Measurements from ENCODE around the gene NHERF1.

The NHERF1 gene

DNA sequence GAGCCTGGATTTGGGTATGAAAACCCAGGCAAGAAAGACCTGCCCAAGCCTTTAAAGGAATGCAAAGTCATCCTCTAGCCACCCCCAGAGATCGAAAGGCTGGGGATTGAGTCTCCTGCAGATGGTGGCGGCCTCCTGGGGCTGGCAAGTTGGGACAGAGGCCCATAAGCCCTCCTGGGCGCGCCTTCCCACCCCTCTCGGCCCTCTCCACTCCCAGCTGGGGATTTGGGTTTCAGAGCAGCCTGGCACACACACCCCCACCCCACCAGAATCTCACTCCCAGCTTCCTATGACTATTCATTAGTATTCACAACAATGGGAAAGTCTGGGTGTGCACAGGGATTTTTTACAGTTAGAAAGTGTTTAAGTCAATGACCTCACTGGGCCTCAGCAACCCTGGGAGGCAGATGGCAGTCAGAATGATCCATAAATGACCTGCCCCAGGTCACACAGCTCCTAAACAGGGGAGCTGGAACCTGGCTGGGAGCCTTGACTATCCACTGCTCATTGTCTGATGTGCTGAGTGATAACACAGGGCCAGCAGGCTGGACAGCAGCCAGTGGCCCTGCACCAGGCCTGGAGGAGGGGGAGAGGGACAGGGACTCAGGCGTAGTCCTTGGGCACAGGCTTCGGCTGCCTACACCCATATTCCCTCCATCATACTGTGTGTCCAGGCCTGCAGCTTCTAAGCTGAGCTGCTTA is 12.1 kb downstream of the NHERF1 start:
- no peak overlapping the region for H2AFZ ChIP-seq (ENCODE audit: low read length)
- peak overlapping the region; percentile 94; the same call in 1 of the 2 replicates for H3K4me2 ChIP-seq (ENCODE audit: low read depth, low read length)
- 0 out of 2 replicates have a peak overlapping the region, but pooled peaks have one; percentile 37 for H3K4me3 ChIP-seq (ENCODE audit: low read length)
- H3K9ac ChIP-seq (ENCODE audit: low read length), result peak overlapping the region; percentile 16; the same call in 1 of the 2 replicates
- H3K27ac ChIP-seq (ENCODE audit: low read length), result peak overlapping the region; percentile 87; the same call in 1 of the 2 replicates
- H3K36me3 ChIP-seq (replicated peaks; ENCODE audit: insufficient read depth, low read length), result no peaks in the 10 kb centered on the region
- peaks cover 52% of the 10 kb centered on the region for H3K4me1 ChIP-seq (ENCODE audit: low read length)
- peaks cover 42% of the 10 kb centered on the region for H4K20me1 ChIP-seq (ENCODE audit: insufficient read depth, low read length)
- no peaks in the 10 kb centered on the region for H3K9me2 ChIP-seq (replicated peaks; ENCODE audit: insufficient read depth, low read length)
- DNase-seq, result no peak
- peaks cover 33% of the 10 kb centered on the region for H3F3A ChIP-seq (ENCODE audit: insufficient read depth, low read length)
- H3K9me3 ChIP-seq (replicated peaks; ENCODE audit: insufficient read depth, low read length), result no peaks in the 10 kb centered on the region
- TF ChIP-seq EZH2phosphoT487 (IDR thresholded peaks at IDR 0.05; ENCODE audit: low read length), result no peak
- no peak for TF ChIP-seq EZH2 (optimal IDR thresholded peaks at IDR 0.05; ENCODE audit: low read depth, low read length)
- TF ChIP-seq CTCF (IDR thresholded peaks at IDR 0.05; ENCODE audit: low read length), result no peak
- no peaks in the 10 kb centered on the region for H3K27me3 ChIP-seq (replicated peaks; ENCODE audit: insufficient read depth, low read length)
- H3K79me2 ChIP-seq (ENCODE audit: low read length), result peaks cover 100% of the 10 kb centered on the region

- H3F3A ChIP-seq (ENCODE audit: insufficient read depth, low read length), result peaks cover 32% of the 10 kb centered on the region
- no peaks in the 10 kb centered on the region for H3K27me3 ChIP-seq (replicated peaks; ENCODE audit: insufficient read depth, low read length)
- no peak for DNase-seq
- H2AFZ ChIP-seq (ENCODE audit: low read length), result no peak overlapping the region
- no peaks in the 10 kb centered on the region for H3K9me2 ChIP-seq (replicated peaks; ENCODE audit: insufficient read depth, low read length)
- H3K27ac ChIP-seq (ENCODE audit: low read length), result no peak overlapping the region
- H3K79me2 ChIP-seq (ENCODE audit: low read length), result peaks cover 100% of the 10 kb centered on the region
- TF ChIP-seq CTCF (IDR thresholded peaks at IDR 0.05; ENCODE audit: low read length), result no peak
- H4K20me1 ChIP-seq (ENCODE audit: insufficient read depth, low read length), result peaks cover 41% of the 10 kb centered on the region
- H3K4me2 ChIP-seq (ENCODE audit: low read depth, low read length), result no peak overlapping the region
- peaks cover 46% of the 10 kb centered on the region for H3K4me1 ChIP-seq (ENCODE audit: low read length)
- H3K9ac ChIP-seq (ENCODE audit: low read length), result no peak overlapping the region
- H3K36me3 ChIP-seq (replicated peaks; ENCODE audit: insufficient read depth, low read length), result no peaks in the 10 kb centered on the region
- no peaks in the 10 kb centered on the region for H3K9me3 ChIP-seq (replicated peaks; ENCODE audit: insufficient read depth, low read length)
- no peak overlapping the region for H3K4me3 ChIP-seq (ENCODE audit: low read length)
Measured at GRCh38 chr17:74761419-74761818, 13.0 kb downstream of the NHERF1 start.

DNA sequence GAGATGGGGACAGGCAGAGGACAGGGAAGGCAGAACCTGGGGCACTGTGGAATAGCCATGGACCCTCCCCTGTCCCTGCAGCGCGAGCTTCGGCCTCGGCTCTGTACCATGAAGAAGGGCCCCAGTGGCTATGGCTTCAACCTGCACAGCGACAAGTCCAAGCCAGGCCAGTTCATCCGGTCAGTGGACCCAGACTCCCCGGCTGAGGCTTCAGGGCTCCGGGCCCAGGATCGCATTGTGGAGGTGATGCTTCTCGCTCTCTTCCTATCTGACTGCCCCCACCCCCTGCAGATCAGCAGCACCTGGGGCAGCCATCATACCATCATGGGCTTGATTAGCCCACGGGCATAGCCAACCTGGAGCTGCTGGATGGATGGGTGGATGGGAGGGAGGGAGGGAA is 13.5 kb downstream of the NHERF1 start:
- Histone ChIP-seq H3K9me2 (replicated peaks; ENCODE audit: insufficient read depth, low read length) (no peaks in the 10 kb centered on the region), H3K9ac (ENCODE audit: low read length) (no peak overlapping the region), H2AFZ (ENCODE audit: low read length) (no peak overlapping the region), H3K36me3 (replicated peaks; ENCODE audit: insufficient read depth, low read length) (no peaks in the 10 kb centered on the region), H3K9me3 (replicated peaks; ENCODE audit: insufficient read depth, low read length) (no peaks in the 10 kb centered on the region), H3K4me3 (ENCODE audit: low read length) (no peak overlapping the region), H3K79me2 (ENCODE audit: low read length) (peaks cover 100% of the 10 kb centered on the region), H3K4me2 (ENCODE audit: low read depth, low read length) (no peak overlapping the region), H4K20me1 (ENCODE audit: insufficient read depth, low read length) (peaks cover 41% of the 10 kb centered on the region), H3K27me3 (replicated peaks; ENCODE audit: insufficient read depth, low read length) (no peaks in the 10 kb centered on the region), H3F3A (ENCODE audit: insufficient read depth, low read length) (peaks cover 34% of the 10 kb centered on the region), H3K4me1 (ENCODE audit: low read length) (peaks cover 41% of the 10 kb centered on the region), H3K27ac (ENCODE audit: low read length) (no peak overlapping the region)
- no peak for DNase-seq
- no peak for TF ChIP-seq CTCF (IDR thresholded peaks at IDR 0.05; ENCODE audit: low read length)
- no peak for TF ChIP-seq EZH2phosphoT487 (IDR thresholded peaks at IDR 0.05; ENCODE audit: low read length)
- no peak for TF ChIP-seq EZH2 (optimal IDR thresholded peaks at IDR 0.05; ENCODE audit: low read depth, low read length)
